Dermis lymphatic vessel endothelial cell (primary cell): Measurements from ENCODE around the gene LAMTOR4. TPM values are rescaled to one million over a fixed set of nuclear protein-coding genes. Genes with fewer than 3 reads are reported as not detected.

Source experiments
- total RNA-seq: library from RNA; depleted of rRNA; stranded (reverse); fragments of >200 nt; gene quantifications from 2 replicates; pipeline ENCODE4 v1.2.1, GENCODE V29; 2014

LAMTOR4 gene
- total RNA-seq, result 105 and 108 TPM in 2 replicates

GRCh38 chr7:100148559-100149328, at the start of gene LAMTOR4:
Gene LAMTOR4 (plus strand): TSS chr7:100148918. CDS start chr7:100148973, 55 bp downstream.

GRCh38 chr7:100101016-100101862, 47.5 kb upstream of the LAMTOR4 start, which contains the start of the genes AP4M1 and MCM7:
Gene AP4M1 (plus strand): TSS chr7:100101643. CDS start chr7:100101715, 72 bp downstream.
Gene MCM7 (minus strand): TSS chr7:100101397. CDS start chr7:100101294, 103 bp downstream.

GRCh38 chr7:100119072-100119969, 29.4 kb upstream of the LAMTOR4 start, which contains the start of the genes CNPY4 and TAF6:
Gene CNPY4 (plus strand): TSS chr7:100119634. CDS start chr7:100119745, 111 bp downstream.
Gene TAF6 (minus strand): TSS chr7:100119358. CDS start chr7:100114209, 5,149 bp downstream.

GRCh38 chr7:100126931-100127865, 21.5 kb upstream of the LAMTOR4 start, which contains the start of gene MBLAC1:
Gene MBLAC1 (plus strand): TSS chr7:100126967. CDS start chr7:100127396, 429 bp downstream.

GRCh38 chr7:100158229-100159098, 9.7 kb downstream of the LAMTOR4 start, which contains the start of gene TRAPPC14:
Gene TRAPPC14 (minus strand): TSS chr7:100158723. CDS start chr7:100158499, 224 bp downstream.

GRCh38 chr7:100177045-100178001, 28.6 kb downstream of the LAMTOR4 start, which contains the start of the genes GPC2 and STAG3:
Gene GPC2 (minus strand): TSS chr7:100177381. CDS start chr7:100177199, 182 bp downstream.
Gene STAG3 (plus strand): TSS chr7:100177918. CDS start chr7:100180557, 2,639 bp downstream.

Other genes with a start within 250 kb of the LAMTOR4 start
- 17.4 and 23.2 TPM in 2 replicates for gene TRIM4, start 229.4 kb upstream of the LAMTOR4 start, total RNA-seq
- gene GJC3, start 219.3 kb upstream of the LAMTOR4 start, total RNA-seq, result 0.87 and 1.0 TPM in 2 replicates
- gene AZGP1, start 172.9 kb upstream of the LAMTOR4 start, total RNA-seq, result not detected in 2 replicates
- gene ZKSCAN1, start 133.3 kb upstream of the LAMTOR4 start, total RNA-seq, result 28.8 and 38.8 TPM in 2 replicates
- 8.0 and 8.2 TPM in 2 replicates for gene ZSCAN21, start 99.1 kb upstream of the LAMTOR4 start, total RNA-seq
- gene ZNF3, start 67.2 kb upstream of the LAMTOR4 start, total RNA-seq, result 26.3 and 33.3 TPM in 2 replicates
- 44.3 and 54.3 TPM in 2 replicates for gene COPS6, start 59.9 kb upstream of the LAMTOR4 start, total RNA-seq
- 27.5 and 34.8 TPM in 2 replicates for gene MCM7, start 47.5 kb upstream of the LAMTOR4 start, total RNA-seq
- 14.3 and 15.6 TPM in 2 replicates for gene AP4M1, start 47.3 kb upstream of the LAMTOR4 start, total RNA-seq
- gene TAF6, start 29.6 kb upstream of the LAMTOR4 start, total RNA-seq, result 18.5 and 20.0 TPM in 2 replicates
- 29.8 and 33.4 TPM in 2 replicates for gene CNPY4, start 29.3 kb upstream of the LAMTOR4 start, total RNA-seq
- 1.8 and 2.8 TPM in 2 replicates for gene MBLAC1, start 22.0 kb upstream of the LAMTOR4 start, total RNA-seq
- gene TRAPPC14, start 9.8 kb downstream of the LAMTOR4 start, total RNA-seq, result 4.3 and 5.6 TPM in 2 replicates
- 0.09 TPM in 1 of 2 replicates, not detected in the other for gene GAL3ST4, start 19.7 kb downstream of the LAMTOR4 start, total RNA-seq
- gene GPC2, start 28.5 kb downstream of the LAMTOR4 start, total RNA-seq, result 1.3 and 3.5 TPM in 2 replicates
- 0.33 and 0.60 TPM in 2 replicates for gene STAG3, start 29.0 kb downstream of the LAMTOR4 start, total RNA-seq
- gene PVRIG, start 71.0 kb downstream of the LAMTOR4 start, total RNA-seq, result 2.6 TPM in 1 of 2 replicates, not detected in the other
- not detected in 2 replicates for gene SPDYE3, start 158.8 kb downstream of the LAMTOR4 start, total RNA-seq
- 9.4 and 14.3 TPM in 2 replicates for gene PILRB, start 209.2 kb downstream of the LAMTOR4 start, total RNA-seq
- 0.17 and 0.22 TPM in 2 replicates for gene PILRA, start 224.6 kb downstream of the LAMTOR4 start, total RNA-seq